Heart left ventricle (tissue), 16 donors: ENCODE results near the gene IRS1. TPM values are rescaled to one million over a fixed set of nuclear protein-coding genes. Genes with fewer than 3 reads are reported as not detected.

Experiments
- ATAC-seq, 4 donors: fragments of 200-7000 bp; cut with Tn5 transposase; one replicate each; pipeline ENCODE4 v1.9.1; 2020 to 2022; ENCODE audit warnings: moderate library complexity in 4 of 4, mild to moderate bottlenecking in 3 of 4, moderate number of reproducible peaks in 1 of 4
- DNase-seq, 5 donors: peaks; one replicate each; pipeline ENCODE4 v3.0.0-alpha.2; 2020
- H3K27ac ChIP-seq, 12 donors: fragments of 200-600 bp; sonication (generic) in 4 of 12; one replicate each; pipeline versions ENCODE4 v1.5.0 to v1.8.0; 2016 to 2022; ENCODE audit warnings: mild to moderate bottlenecking in 2 of 12
- H3K27me3 ChIP-seq, 9 donors: fragments of 200-600 bp; sonication (generic) in 2 of 9; one replicate each; pipeline versions ENCODE4 v1.5.1 to v1.8.0; 2016 to 2022; ENCODE audit warnings: mild to moderate bottlenecking in 3 of 9
- H3K36me3 ChIP-seq, 9 donors: fragments of 200-600 bp; sonication (generic) in 2 of 9; one replicate each; pipeline versions ENCODE4 v1.5.0 to v1.8.0; 2018 to 2022; ENCODE audit warnings: mild to moderate bottlenecking in 2 of 9
- H3K4me1 ChIP-seq, 12 donors: fragments of 200-600 bp; sonication (generic) in 4 of 12; one replicate each; pipeline versions ENCODE4 v1.5.0 to v1.8.0; 2016 to 2022; ENCODE audit warnings: mild to moderate bottlenecking in 3 of 12
- H3K4me3 ChIP-seq, 12 donors: fragments of 200-600 bp; sonication (generic) in 4 of 12; one replicate each; pipeline versions ENCODE4 v1.5.0 to v1.8.0; 2017 to 2022; ENCODE audit warnings: mild to moderate bottlenecking in 9 of 12, moderate library complexity in 4 of 12
- H3K9me3 ChIP-seq, 12 donors: fragments of 200-600 bp; sonication (generic) in 4 of 12; one replicate each; pipeline versions ENCODE4 v1.5.0 to v1.8.0; 2016 to 2022; ENCODE audit warnings: mild to moderate bottlenecking in 1 of 12
- CTCF ChIP-seq, 12 donors: fragments of 200-600 bp; sonication (generic) in 4 of 12; IDR thresholded peaks; one replicate each; pipeline versions ENCODE4 v1.5.0 to v1.8.0; 2018 to 2022; ENCODE audit warnings: antibody characterized with exemption in 12 of 12, mild to moderate bottlenecking in 5 of 12
- POLR2A ChIP-seq, 2 donors: fragments of 450-650 bp; IDR thresholded peaks; one replicate each; pipeline ENCODE4 v1.6.1; 2017; ENCODE audit warnings: antibody characterized with exemption in 2 of 2, mild to moderate bottlenecking in 2 of 2, moderate library complexity in 2 of 2
- WGBS, 4 donors: extraction: QIAGEN DNeasy Blood & Tissue Kit in 2 of 4; methylation state at CpG; one replicate each; pipeline versions ENCODE4 v1.1.5 to v1.1.7; 2013 to 2018; 5-methylcytosine and 5-hydroxymethylcytosine counted together
- intact Hi-C, 10 donors: fragments of 100-400 bp; cut with DNase I; formaldehyde crosslinking; loops; one replicate each; pipeline versions ENCODE4 v1.11.1 to v1.14.2; 2022
- polyA plus RNA-seq, 2 donors: library from polyadenylated mRNA; stranded (reverse); fragments of 200-250 nt; gene quantifications; one replicate each; pipeline ENCODE4 v1.2.3, GENCODE V29; 2013
- total RNA-seq, 9 donors: library from RNA; depleted of rRNA in 2 of 9; stranded (reverse); fragments of >200 nt in 2 of 9; fragmentation: NEBNext Ultra II Directional in 3 of 9; extraction: Animal tissue kit (Norgen Biotek cat#: 25700) in 3 of 9; gene quantifications; one replicate each; pipeline versions ENCODE4 v1.1.0 to v1.2.4, GENCODE V29; 2016 to 2023
- donor health status: ischemic (EF 13 %, LVEDD 7.1; RV severe dilation, severe dysfunction).
- donor health status: healthy with polysubstance abuse.
- donor health status: DM: no; HTN: yes; CAD: no.
- donor health status: DM: no; HTN: no; CAD: no.
- donor health status: ischemic (EF 25% LVEDD 6.9; RV normal size, moderate dysfunction).
- donor health status: ischemic (EF 25% LVEDD 5.7; RV mildly dilated, moderate dysfunction).
- donor health status: healthy.
- donor health status: DM: yes; HTN: yes; CAD: no.
- donor health status: ischemic (EF 35%, LVEDD 5.7; RV mildly dilated, moderate dysfunction).
- donor health status: nonischemic (EF 11% LVEDD 7.7; RV severe dilation, severe dysfunction).
- donor health status: DM: yes; HTN: yes; CAD: no.
- donor health status: PGD.
- donor health status: ischemic (EF 29% LVEDD 5.4; RV normal size, mild dysfunction).
- donor health status: nonischemic (EF 23%, LVEDD 6.1; RV moderate dilation, normal function).

Gene IRS1
- total and polyA plus RNA-seq, 11 donors, result 5.0 to 45.8 (median 15.7) TPM

GRCh38 chr2:226832061-226832460, 32.4 kb upstream of the IRS1 start:
- TF ChIP-seq CTCF (IDR thresholded peaks at IDR 0.05), result no peak
- no peak for TF ChIP-seq POLR2A (IDR thresholded peaks at IDR 0.05)
- no peak for ATAC-seq
- intact Hi-C loops, result loop anchor here in 3 of 10 donors (10.0 kb wide), 2 partner anchors 133 to 153 kb away; no protein-coding TSS in a partner anchor
- H3K4me1 ChIP-seq, result peaks cover 0 to 20% (median 16%) of the 10 kb centered on the region in 12 donors
- 91 to 100% (median 94%) methylated on average over 1 of the region's 1 CpG for WGBS, 4 donors
- no peaks in the 10 kb centered on the region for H3K36me3 ChIP-seq
- no peaks in the 10 kb centered on the region for H3K9me3 ChIP-seq
- no peak overlapping the region for H3K27ac ChIP-seq
- H3K27me3 ChIP-seq, result no peaks in the 10 kb centered on the region
- no peak for DNase-seq
- no peak overlapping the region for H3K4me3 ChIP-seq

GRCh38 chr2:226831266-226831665, 31.6 kb upstream of the IRS1 start:
- Histone ChIP-seq H3K9me3 (no peaks in the 10 kb centered on the region), H3K36me3 (no peaks in the 10 kb centered on the region), H3K27ac (no peak overlapping the region), H3K4me1 (peaks cover 0 to 14% (median 10%) of the 10 kb centered on the region in 12 donors), H3K4me3 (no peak overlapping the region), H3K27me3 (no peaks in the 10 kb centered on the region)
- intact Hi-C loops, result loop anchor here in 3 of 10 donors (10.0 kb wide), 2 partner anchors 134 to 154 kb away; no protein-coding TSS in a partner anchor
- ATAC-seq (no peak), DNase-seq (no peak)
- 91 to 95% (median 92%) methylated on average over 4 of the region's 4 CpGs for WGBS, 4 donors
- no peak for TF ChIP-seq POLR2A (IDR thresholded peaks at IDR 0.05)
- TF ChIP-seq CTCF (IDR thresholded peaks at IDR 0.05), result no peak

- no peak for TF ChIP-seq CTCF (IDR thresholded peaks at IDR 0.05)
- no peak for TF ChIP-seq POLR2A (IDR thresholded peaks at IDR 0.05)
- no peaks in the 10 kb centered on the region for H3K36me3 ChIP-seq
- no peak overlapping the region for H3K4me3 ChIP-seq
- WGBS, 4 donors, result 81 to 83% (median 82%) methylated on average over 8 of the region's 8 CpGs
- no peaks in the 10 kb centered on the region for H3K27me3 ChIP-seq
- H3K4me1 ChIP-seq, result peaks cover 0 to 8% (median 4%) of the 10 kb centered on the region in 12 donors
- DNase-seq, result no peak
- H3K9me3 ChIP-seq, result no peaks in the 10 kb centered on the region
- intact Hi-C loops, result loop anchor here in 3 of 10 donors (10.0 kb wide), 2 partner anchors 135 to 155 kb away; no protein-coding TSS in a partner anchor
- H3K27ac ChIP-seq, result no peak overlapping the region
- ATAC-seq, result no peak
These were observed 30.4 kb upstream of the IRS1 start for GRCh38 chr2:226829721-226830631.

- Histone ChIP-seq H3K9me3 (peaks cover 0 to 6% (median 0%) of the 10 kb centered on the region in 12 donors), H3K36me3 (no peaks in the 10 kb centered on the region), H3K27ac (no peak overlapping the region), H3K4me1 (no peaks in the 10 kb centered on the region), H3K27me3 (no peaks in the 10 kb centered on the region), H3K4me3 (no peak overlapping the region)
- 72 to 76% (median 75%) methylated on average over 2 of the region's 2 CpGs for WGBS, 4 donors
- intact Hi-C loops, result no loop called here
- TF ChIP-seq POLR2A (IDR thresholded peaks at IDR 0.05), result no peak
- DNase-seq, result no peak
- no peak for ATAC-seq
These were observed 28.6 kb upstream of the IRS1 start for GRCh38 chr2:226828191-226828590.
